SJSA1 (cell line): ENCODE results near the gene NMNAT3. TPM values are rescaled to one million over a fixed set of nuclear protein-coding genes. Genes with fewer than 3 reads are reported as not detected.
"Not testable (repeated sequence)": the region's sequence is repeated elsewhere in the genome, so short reads cannot be mapped to it uniquely, and the experiment has no call there.

Source experiments
- DNase-seq, 2 experiments: peaks; one replicate each; pipeline ENCODE4 v3.0.0-alpha.2; 2015 to 2020; ENCODE audit warnings: low spot score in 2 of 2, low read depth in 1 of 2
- H3K27ac ChIP-seq: fragments of 250-450 bp; sonication (Bioruptor Pico); 2 replicates; pipeline ENCODE4 v1.5.1; 2020; ENCODE audit warnings: mild to moderate bottlenecking, moderate library complexity
- H3K27me3 ChIP-seq: fragments of 250-450 bp; sonication (Bioruptor Pico); replicated peaks from 2 replicates; pipeline ENCODE4 v1.5.1; 2020; ENCODE audit warnings: mild to moderate bottlenecking, moderate library complexity
- H3K36me3 ChIP-seq: fragments of 250-450 bp; sonication (Bioruptor Pico); 2 replicates; pipeline ENCODE4 v1.5.1; 2020; ENCODE audit warnings: mild to moderate bottlenecking
- H3K4me1 ChIP-seq: fragments of 250-450 bp; sonication (Bioruptor Pico); replicated peaks from 2 replicates; pipeline ENCODE4 v1.6.1; 2021; ENCODE audit warnings: mild to moderate bottlenecking
- H3K4me3 ChIP-seq: fragments of 250-450 bp; sonication (Bioruptor Pico); 2 replicates; pipeline ENCODE4 v1.5.1; 2020; ENCODE audit warnings: mild to moderate bottlenecking
- H3K9me3 ChIP-seq: fragments of 250-450 bp; sonication (Bioruptor Pico); replicated peaks from 2 replicates; pipeline ENCODE4 v1.5.1; 2020; ENCODE audit warnings: mild to moderate bottlenecking
- total RNA-seq: library from RNA; depleted of rRNA; stranded (reverse); fragments of >200 nt; shearing (Covaris generic); gene quantifications from 2 replicates; pipeline ENCODE4 v1.2.3, GENCODE V29; 2014

Gene NMNAT3
- total RNA-seq, 1 experiment from 2014 or later, result not detected

DNA sequence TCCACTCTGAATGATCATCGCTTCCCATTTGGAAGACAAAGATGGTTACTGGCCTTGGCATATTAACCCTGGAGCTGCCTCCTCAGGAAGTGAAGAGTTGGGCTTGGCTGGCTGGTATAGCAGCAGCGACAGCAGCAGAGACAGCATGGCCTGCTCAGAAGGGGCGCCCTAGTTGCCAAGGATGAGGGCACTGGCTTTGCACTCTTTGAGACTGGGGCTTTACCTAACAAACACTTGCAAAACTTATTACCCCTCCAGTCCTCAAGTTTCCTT lies 69.7 kb downstream of the NMNAT3 start:
- H3K27ac ChIP-seq, result no peak overlapping the region
- H3K4me1 ChIP-seq, result no peaks in the 10 kb centered on the region
- H3K27me3 ChIP-seq, result 0 out of 2 replicates have a peak, but pooled peaks cover 3% of the 10 kb centered on the region
- no peaks in the 10 kb centered on the region for H3K9me3 ChIP-seq
- H3K4me3 ChIP-seq, result no peak overlapping the region
- no peak for DNase-seq
- no peaks in the 10 kb centered on the region for H3K36me3 ChIP-seq

DNA sequence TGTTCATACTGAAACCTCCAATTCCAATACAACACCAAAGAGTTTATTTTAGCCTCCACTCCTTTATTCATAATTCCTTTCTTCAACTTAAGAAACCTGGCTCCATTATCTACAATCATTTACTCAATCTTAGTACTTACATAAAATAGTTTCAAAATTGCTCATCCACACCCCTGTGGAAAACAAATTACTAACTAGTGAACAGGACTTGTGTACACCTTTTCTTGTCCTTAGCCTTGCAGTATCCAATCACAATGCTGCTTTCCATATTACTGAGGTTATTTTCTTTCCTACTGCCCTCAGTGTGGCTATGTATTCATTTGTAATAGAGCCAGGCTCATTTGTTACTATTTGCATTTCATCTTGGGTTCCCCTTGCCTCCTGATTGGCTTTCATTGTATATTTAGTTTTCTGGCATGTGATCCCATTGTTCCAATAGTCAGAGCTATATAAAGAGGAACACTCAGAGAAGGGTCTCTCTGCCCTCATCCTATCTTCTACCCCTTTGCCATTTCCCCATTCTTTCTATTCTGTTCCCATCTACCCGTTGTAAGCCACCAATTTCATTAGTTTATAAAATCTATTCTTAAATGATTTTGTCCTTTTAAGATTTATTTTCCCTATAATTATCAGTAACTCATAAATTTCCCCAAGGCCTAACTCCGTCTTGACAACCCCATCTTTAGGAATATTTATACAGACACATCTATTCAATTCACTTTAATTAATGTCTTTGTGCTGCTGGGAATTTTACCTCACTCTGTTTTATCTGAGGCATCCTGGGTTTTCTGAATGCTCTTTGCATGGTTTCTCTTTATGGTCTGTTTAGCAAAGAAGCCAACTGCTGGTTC lies 70.3 kb downstream of the NMNAT3 start:
- H3K27ac ChIP-seq, result no peak overlapping the region
- no peaks in the 10 kb centered on the region for H3K36me3 ChIP-seq
- 0 out of 2 replicates have a peak, but pooled peaks cover 3% of the 10 kb centered on the region for H3K27me3 ChIP-seq
- DNase-seq, result no peak
- no peaks in the 10 kb centered on the region for H3K4me1 ChIP-seq
- H3K4me3 ChIP-seq, result no peak overlapping the region
- no peaks in the 10 kb centered on the region for H3K9me3 ChIP-seq

DNA sequence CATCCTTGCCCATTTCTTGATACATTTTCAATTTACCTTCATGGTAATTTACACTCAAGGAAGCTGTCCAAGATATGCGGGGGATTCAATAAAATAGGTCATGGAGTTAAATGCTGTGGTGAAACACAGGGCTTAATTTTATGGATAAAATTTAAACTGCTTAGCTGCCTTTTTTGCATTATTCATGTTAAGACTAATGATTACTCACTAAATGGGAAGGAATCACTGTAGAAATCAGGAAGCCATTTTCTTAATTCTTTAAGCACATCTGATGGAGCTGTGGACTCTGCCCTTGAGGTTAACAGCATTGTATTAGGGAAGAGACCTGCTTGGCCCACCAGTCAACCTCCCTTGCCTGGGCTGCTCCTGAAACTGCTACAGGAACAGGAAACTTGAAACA lies 75.8 kb downstream of the NMNAT3 start:
- H3K4me1 ChIP-seq, result no peaks in the 10 kb centered on the region
- no peak overlapping the region for H3K27ac ChIP-seq
- H3K36me3 ChIP-seq, result no peaks in the 10 kb centered on the region
- no peaks in the 10 kb centered on the region for H3K9me3 ChIP-seq
- DNase-seq, result no peak
- H3K4me3 ChIP-seq, result no peak overlapping the region
- H3K27me3 ChIP-seq, result 0 out of 2 replicates have a peak, but pooled peaks cover 3% of the 10 kb centered on the region

DNA sequence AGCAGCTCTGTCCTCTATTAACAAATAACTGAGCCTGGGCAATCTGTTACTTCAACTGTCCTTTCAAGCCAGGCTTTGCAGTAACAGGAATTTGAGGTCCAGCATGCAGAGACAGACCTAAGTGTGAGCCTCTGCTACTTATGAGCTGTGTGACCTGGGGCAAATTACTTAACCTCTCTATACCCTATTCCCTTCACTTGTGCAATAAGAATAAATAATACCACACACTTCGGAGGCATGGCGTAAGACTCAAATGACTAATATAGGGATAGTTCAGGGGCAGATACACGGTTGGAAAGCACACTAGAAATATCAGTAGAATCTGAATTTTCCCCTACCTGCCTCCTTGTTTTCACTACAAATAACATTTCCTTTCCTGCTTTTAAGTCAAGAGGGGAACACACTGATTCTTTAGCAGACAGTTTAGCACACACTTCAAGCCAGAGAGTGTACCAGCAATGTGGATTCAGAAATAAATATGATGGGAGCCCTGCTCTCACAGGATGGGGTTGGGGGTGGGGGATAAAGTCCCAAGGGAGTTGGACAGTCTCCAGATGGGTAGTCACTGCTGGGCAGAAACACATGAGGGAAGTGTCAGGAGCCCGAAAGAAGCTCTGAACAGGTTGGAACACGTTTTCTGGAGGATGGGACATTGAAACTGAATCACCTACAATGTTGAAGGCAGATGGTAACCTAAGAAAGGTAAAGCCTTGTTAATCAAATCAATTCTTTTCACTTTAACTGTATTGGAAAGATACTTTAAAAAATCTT lies 76.4 kb downstream of the NMNAT3 start:
- Histone ChIP-seq H3K9me3 (no peaks in the 10 kb centered on the region), H3K4me1 (no peaks in the 10 kb centered on the region), H3K36me3 (no peaks in the 10 kb centered on the region), H3K4me3 (no peak overlapping the region), H3K27me3 (0 out of 2 replicates have a peak, but pooled peaks cover 3% of the 10 kb centered on the region), H3K27ac (no peak overlapping the region)
- no peak for DNase-seq

DNA sequence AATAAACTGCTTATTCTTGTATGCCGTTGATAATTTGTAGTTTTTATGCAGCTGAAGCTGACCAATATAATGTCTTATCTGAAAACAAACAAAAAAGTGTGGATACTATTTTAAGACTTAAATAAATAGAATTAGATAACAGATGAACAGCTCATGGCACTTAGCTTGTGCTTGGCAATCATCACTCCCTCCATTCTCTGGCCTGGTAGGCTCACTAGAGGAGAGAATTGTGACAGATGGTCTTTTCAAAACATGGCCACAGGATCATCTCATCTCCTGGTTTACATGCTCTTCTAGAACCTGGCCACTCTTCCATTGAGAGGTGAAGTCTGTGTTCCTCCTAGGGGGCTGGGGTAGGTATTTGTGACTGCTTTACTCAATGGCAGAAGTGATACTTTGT lies 79.8 kb downstream of the NMNAT3 start:
- Histone ChIP-seq H3K4me3 (no peak overlapping the region), H3K27me3 (no peaks in the 10 kb centered on the region), H3K4me1 (no peaks in the 10 kb centered on the region), H3K27ac (no peak overlapping the region), H3K9me3 (no peaks in the 10 kb centered on the region), H3K36me3 (no peaks in the 10 kb centered on the region)
- no peak for DNase-seq

DNA sequence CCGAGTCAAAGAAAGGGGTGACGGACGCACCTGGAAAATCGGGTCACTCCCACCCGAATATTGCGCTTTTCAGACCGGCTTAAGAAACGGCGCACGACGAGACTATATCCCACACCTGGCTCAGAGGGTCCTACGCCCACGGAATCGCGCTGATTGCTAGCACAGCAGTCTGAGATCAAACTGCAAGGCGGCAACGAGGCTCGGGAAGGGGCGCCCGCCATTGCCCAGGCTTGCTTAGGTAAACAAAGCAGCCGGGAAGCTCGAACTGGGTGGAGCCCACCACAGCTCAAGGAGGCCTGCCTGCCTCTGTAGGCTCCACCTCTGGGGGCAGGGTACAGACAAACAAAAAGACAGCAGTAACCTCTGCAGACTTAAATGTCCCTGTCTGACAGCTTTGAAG lies 86.6 kb downstream of the NMNAT3 start:
- H3K4me3 ChIP-seq, result not testable (repeated sequence)

DNA sequence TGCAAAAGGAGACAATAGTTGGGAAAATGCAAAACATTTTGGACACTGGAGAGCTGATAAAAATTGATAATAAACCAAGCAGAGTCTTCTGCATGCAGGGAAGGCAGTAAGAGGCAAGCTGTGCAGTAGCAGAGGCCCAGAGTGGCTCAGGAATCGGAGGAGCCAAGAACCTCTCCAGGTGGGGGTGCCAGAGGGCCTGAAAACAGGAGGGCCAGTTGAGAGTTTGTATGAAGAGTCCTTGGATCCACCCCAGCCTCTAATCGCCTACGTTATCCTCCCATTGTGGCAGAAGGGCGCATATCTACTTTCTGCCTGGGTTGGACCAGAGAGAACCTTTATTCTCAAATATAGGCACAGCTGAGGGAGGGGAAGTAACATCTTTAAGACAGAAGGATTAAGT lies 89.3 kb downstream of the NMNAT3 start:
- DNase-seq, result no peak
- H3K9me3 ChIP-seq, result no peaks in the 10 kb centered on the region
- H3K4me3 ChIP-seq, result no peak overlapping the region
- no peaks in the 10 kb centered on the region for H3K27me3 ChIP-seq
- H3K27ac ChIP-seq, result no peak overlapping the region
- H3K4me1 ChIP-seq, result no peaks in the 10 kb centered on the region
- no peaks in the 10 kb centered on the region for H3K36me3 ChIP-seq

More for the DNA sequence above, 86.6 kb downstream of the NMNAT3 start:
- H3K36me3 ChIP-seq, H3K9me3 ChIP-seq, H3K4me1 ChIP-seq, H3K27me3 ChIP-seq, H3K27ac ChIP-seq, DNase-seq: not testable (repeated sequence)

DNA sequence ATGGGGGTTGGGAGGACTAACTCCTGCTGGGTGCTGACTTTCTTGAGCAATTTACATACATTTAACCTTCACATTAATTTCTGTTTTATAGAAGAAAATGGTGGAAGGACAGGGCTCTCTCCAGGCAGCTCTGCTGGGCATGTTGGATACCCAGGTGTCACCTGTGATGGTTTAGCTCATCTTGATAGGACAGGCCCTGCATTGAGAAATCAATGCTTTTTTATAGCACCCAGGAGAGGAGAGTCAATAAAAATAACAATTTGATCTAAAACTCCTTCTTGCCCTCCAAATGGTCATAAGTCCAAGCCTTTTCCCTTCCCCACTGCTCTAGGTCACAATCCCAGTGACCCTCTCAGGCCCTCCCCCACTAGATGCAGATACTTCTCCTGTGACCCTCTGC lies 90.0 kb downstream of the NMNAT3 start:
- no peaks in the 10 kb centered on the region for H3K27me3 ChIP-seq
- no peaks in the 10 kb centered on the region for H3K9me3 ChIP-seq
- no peaks in the 10 kb centered on the region for H3K4me1 ChIP-seq
- no peak overlapping the region for H3K4me3 ChIP-seq
- H3K27ac ChIP-seq, result no peak overlapping the region
- H3K36me3 ChIP-seq, result no peaks in the 10 kb centered on the region
- DNase-seq, result no peak

DNA sequence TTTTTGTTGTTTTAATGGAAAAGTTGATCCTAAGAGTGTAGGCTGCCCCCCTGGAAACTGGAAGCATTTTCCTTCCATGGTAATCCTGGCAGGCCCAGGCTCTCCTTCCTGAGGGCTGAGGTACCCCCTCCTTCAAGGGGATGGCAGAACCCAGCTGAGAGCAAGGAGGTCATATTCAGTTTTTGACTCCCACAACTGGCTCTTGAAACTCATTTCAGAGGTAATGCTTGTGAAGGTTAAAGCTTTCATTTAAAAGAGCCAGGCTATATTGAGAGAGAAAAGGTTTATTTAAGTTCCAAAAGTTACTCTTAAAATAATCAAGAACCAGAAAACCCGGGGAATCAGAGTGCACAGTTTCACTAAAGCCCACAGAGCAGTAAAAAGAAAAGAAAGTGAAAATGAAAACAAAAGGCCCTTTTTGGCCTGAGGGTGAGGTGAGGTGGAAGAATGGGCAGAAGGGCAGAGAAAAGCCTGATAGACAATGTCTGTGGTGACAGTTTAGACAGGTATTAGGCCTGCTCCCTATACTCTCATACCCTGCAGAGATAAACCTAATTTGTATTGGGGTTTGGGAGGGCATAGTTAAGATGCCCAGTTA lies 91.3 kb downstream of the NMNAT3 start:
- no peaks in the 10 kb centered on the region for H3K36me3 ChIP-seq
- H3K27ac ChIP-seq, result no peak overlapping the region
- no peaks in the 10 kb centered on the region for H3K4me1 ChIP-seq
- H3K27me3 ChIP-seq, result no peaks in the 10 kb centered on the region
- H3K9me3 ChIP-seq, result no peaks in the 10 kb centered on the region
- no peak for DNase-seq
- H3K4me3 ChIP-seq, result no peak overlapping the region

DNA sequence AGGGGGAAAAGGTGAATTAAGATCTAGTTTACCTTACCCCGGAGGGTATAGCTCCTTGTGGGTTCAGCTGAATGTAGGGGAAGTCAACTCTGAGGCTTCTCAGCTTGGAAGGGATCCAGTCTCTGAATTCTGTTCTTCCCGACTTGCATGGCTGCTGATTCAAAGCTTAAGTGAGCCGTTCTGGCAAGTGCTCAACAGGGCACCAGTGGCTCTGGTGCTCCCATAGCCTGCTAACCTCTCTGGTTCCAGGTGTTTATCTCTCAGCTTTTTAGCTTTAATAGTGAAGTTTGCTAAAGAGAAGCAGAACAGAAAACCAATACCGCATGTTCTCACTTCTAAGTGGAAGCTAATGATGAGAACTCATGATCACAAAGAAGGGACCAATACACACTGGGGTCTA lies 92.0 kb downstream of the NMNAT3 start:
- no peaks in the 10 kb centered on the region for H3K4me1 ChIP-seq
- H3K27ac ChIP-seq, result no peak overlapping the region
- no peak overlapping the region for H3K4me3 ChIP-seq
- DNase-seq, result no peak
- H3K36me3 ChIP-seq, result no peaks in the 10 kb centered on the region
- H3K9me3 ChIP-seq, result no peaks in the 10 kb centered on the region
- no peaks in the 10 kb centered on the region for H3K27me3 ChIP-seq

DNA sequence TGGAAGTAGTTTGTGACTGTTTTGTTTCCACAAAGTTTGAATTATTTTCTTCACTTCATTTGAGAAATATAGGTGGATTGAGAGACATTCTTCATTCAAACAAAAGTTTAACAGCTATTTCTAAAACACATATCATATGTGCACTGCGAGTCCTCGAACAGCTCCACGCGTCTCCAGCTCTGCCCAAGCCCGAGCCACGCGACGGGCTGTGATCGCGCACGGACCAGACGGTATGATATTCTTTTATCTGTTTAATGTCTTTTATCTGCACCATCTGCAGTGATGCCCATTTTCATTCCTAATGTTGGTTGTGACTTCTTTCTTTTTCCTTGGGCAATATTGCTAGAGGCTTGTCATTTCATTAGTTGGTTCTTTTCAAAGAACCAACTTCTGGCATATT lies 94.1 kb downstream of the NMNAT3 start:
- not testable (repeated sequence) for H3K27ac ChIP-seq, H3K36me3 ChIP-seq, H3K9me3 ChIP-seq, H3K27me3 ChIP-seq, H3K4me1 ChIP-seq, H3K4me3 ChIP-seq, DNase-seq

DNA sequence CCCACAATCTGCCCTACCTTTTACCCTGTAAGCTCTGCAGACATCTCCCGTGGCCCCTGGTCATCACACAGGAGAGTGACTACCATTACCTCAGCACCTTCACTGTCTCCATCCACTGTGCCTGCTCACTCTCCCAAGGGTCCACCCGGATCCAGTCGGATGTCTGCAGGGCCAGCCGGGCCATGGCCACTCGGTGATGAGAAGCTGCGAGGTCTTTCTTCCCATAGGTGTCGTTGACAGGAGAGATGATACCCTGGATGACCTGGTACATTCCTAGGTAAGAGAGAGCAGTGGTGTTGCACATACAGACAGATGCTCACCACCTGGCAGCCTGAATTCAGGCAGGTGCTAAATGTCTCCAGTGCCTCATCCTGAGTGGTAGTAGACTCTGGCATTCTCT lies 99.0 kb downstream of the NMNAT3 start:
- H3K36me3 ChIP-seq, result no peaks in the 10 kb centered on the region
- no peaks in the 10 kb centered on the region for H3K9me3 ChIP-seq
- no peaks in the 10 kb centered on the region for H3K4me1 ChIP-seq
- H3K27ac ChIP-seq, result no peak overlapping the region
- no peaks in the 10 kb centered on the region for H3K27me3 ChIP-seq
- no peak for DNase-seq
- H3K4me3 ChIP-seq, result no peak overlapping the region

DNA sequence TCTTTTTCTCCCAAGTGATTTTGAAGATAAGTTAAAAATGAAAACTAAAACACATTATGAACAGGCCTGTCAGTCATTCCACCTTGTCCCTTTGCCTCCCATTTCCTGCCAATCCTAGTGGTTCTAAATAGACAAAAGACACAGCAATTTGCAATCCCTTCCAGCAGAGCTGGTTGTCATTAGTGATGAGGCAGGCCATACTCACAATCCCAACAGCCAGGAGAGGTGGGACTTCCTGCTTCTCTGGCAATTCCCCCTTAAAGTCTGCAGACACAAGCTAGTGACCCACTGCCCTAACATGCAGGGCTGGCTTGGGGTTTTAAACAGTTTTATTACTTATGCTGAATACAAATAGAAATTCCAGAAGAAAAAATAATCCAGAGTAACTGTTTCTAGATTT lies 99.9 kb downstream of the NMNAT3 start:
- Histone ChIP-seq H3K36me3 (no peaks in the 10 kb centered on the region), H3K27ac (no peak overlapping the region), H3K4me3 (no peak overlapping the region), H3K4me1 (no peaks in the 10 kb centered on the region), H3K27me3 (no peaks in the 10 kb centered on the region), H3K9me3 (no peaks in the 10 kb centered on the region)
- DNase-seq, result no peak

DNA sequence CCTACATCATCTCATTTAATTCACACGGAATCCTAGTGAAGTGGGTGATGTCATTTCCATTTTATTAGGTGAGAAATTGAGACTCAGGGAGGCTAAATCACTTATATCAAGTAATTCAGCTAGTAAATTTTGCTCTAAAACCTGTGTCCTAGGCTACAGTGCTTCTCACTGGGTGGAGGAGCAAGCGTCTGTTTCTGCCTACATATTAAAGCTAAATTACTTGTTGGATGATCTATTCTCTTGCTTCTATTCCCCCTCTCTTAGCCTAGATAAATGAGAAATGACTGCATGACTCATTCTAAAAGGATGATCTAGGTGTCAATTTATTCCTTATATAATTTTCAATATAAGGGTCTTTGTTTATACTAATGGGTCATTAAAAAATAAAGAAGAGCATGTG lies 100.4 kb downstream of the NMNAT3 start:
- H3K4me1 ChIP-seq, result no peaks in the 10 kb centered on the region
- H3K36me3 ChIP-seq, result no peaks in the 10 kb centered on the region
- H3K27me3 ChIP-seq, result no peaks in the 10 kb centered on the region
- no peak for DNase-seq
- H3K9me3 ChIP-seq, result no peaks in the 10 kb centered on the region
- H3K27ac ChIP-seq, result no peak overlapping the region
- no peak overlapping the region for H3K4me3 ChIP-seq
